ENCODE measurements around the gene OLFM2.

DNA sequence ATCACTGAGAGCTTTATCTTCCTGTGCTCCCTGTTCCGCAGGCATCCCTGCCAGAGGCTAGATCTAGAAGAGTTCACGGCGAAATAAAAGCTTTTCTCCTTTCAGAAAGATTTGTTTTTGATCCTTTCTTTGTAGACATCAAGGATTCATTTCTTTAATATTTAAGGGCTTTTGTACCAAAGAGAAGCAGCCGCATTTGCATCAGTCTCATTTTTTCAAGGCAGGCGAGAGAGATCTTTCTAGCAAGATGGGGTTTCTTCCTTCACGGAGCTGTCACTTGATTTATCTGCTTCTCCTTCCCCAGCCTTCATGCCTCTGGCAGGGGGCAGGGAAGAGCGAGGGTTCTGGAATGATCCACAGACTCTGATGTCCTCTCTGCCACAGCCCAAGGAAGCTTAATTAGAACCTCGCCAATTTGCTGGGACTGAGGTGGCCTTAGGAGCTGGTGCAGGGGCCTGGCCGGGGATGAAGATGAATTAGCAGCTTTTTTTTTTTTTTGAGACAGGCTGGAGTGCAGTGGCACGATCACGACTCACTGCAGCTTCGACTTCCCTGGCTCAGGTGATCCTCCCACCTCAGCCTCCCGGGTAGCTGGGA lies 61.2 kb downstream of the OLFM2 start:
- TF ChIP-seq YY1 (IDR thresholded peaks at IDR 0.05; ENCODE audit: insufficient read depth, insufficient read length) (no peak), SUZ12 (IDR thresholded peaks at IDR 0.05; ENCODE audit: extremely low read depth, insufficient read depth, insufficient read length) (no peak)
